GM21717 (cell line): Measurements from ENCODE around the gene LTBP1.
A peak's percentile ranks its signal among the peaks of the same experiment; 100 is the strongest.

Experiments
- ATAC-seq: cut with Tn5 transposase; IDR thresholded peaks from one replicate; pipeline ENCODE4 v1.9.1; 2021; ENCODE audit warnings: mild to moderate bottlenecking, moderate library complexity; ENCODE audit not compliant: unreplicated experiment

Gene LTBP1

GRCh38 chr2:33180915-33181314 is 234.2 kb downstream of the LTBP1 start:
- no peak for ATAC-seq

GRCh38 chr2:33181466-33181865 is 234.7 kb downstream of the LTBP1 start:
- ATAC-seq: no peak

GRCh38 chr2:33184041-33184440 is 237.3 kb downstream of the LTBP1 start:
- ATAC-seq: no peak

GRCh38 chr2:33186937-33187336 is 240.2 kb downstream of the LTBP1 start:
- no peak for ATAC-seq

- no peak for ATAC-seq
Measured at GRCh38 chr2:33188799-33189198, 242.0 kb downstream of the LTBP1 start.

- no peak for ATAC-seq
Measured at GRCh38 chr2:33190393-33190937, 243.7 kb downstream of the LTBP1 start.

- no peak for ATAC-seq
Measured at GRCh38 chr2:33195891-33196290, 249.1 kb downstream of the LTBP1 start.

GRCh38 chr2:33196700-33197099 is 249.9 kb downstream of the LTBP1 start:
- no peak for ATAC-seq

- ATAC-seq: no peak
Measured at GRCh38 chr2:33197198-33197938, 250.6 kb downstream of the LTBP1 start.

- ATAC-seq: no peak
Measured at GRCh38 chr2:33202641-33203522, 256.1 kb downstream of the LTBP1 start.

GRCh38 chr2:33204945-33205344 is 258.2 kb downstream of the LTBP1 start:
- ATAC-seq: peak; percentile 44

GRCh38 chr2:33205693-33206434 is 259.1 kb downstream of the LTBP1 start:
- ATAC-seq: peak; percentile 95

GRCh38 chr2:33207151-33207740 is 260.5 kb downstream of the LTBP1 start:
- ATAC-seq: no peak

GRCh38 chr2:33208400-33208799 is 261.6 kb downstream of the LTBP1 start:
- no peak for ATAC-seq

GRCh38 chr2:33209976-33210375 is 263.2 kb downstream of the LTBP1 start:
- ATAC-seq: no peak

- no peak for ATAC-seq
Measured at GRCh38 chr2:33210626-33211025, 263.9 kb downstream of the LTBP1 start.

GRCh38 chr2:33212151-33212550 is 265.4 kb downstream of the LTBP1 start:
- no peak for ATAC-seq

- ATAC-seq: no peak
Measured at GRCh38 chr2:33213244-33213643, 266.5 kb downstream of the LTBP1 start.

GRCh38 chr2:33213648-33214047 is 266.9 kb downstream of the LTBP1 start:
- ATAC-seq: no peak

- peak; percentile 73 for ATAC-seq
Measured at GRCh38 chr2:33214436-33214835, 267.7 kb downstream of the LTBP1 start.

GRCh38 chr2:33214857-33215256 is 268.1 kb downstream of the LTBP1 start:
- ATAC-seq: no peak
